Lower lobe of right lung (tissue), 2 donors: ENCODE results near the gene ODAD4. TPM values are rescaled to one million over a fixed set of nuclear protein-coding genes. Genes with fewer than 3 reads are reported as not detected.

Experiments used
- ATAC-seq, 2 donors: fragments of 200-7000 bp; cut with Tn5 transposase; one replicate each; pipeline ENCODE4 v1.9.1; 2020 to 2022; ENCODE audit warnings: mild to moderate bottlenecking in 2 of 2, moderate library complexity in 2 of 2
- DNase-seq: peaks from one replicate; pipeline ENCODE4 v3.0.0-alpha.2; 2020
- H3K27ac ChIP-seq: fragments of 200-600 bp; one replicate; pipeline ENCODE4 v1.8.0; 2022
- H3K27me3 ChIP-seq: fragments of 200-600 bp; one replicate; pipeline ENCODE4 v1.8.0; 2022; ENCODE audit warnings: low read depth
- H3K36me3 ChIP-seq: fragments of 200-600 bp; one replicate; pipeline ENCODE4 v1.8.0; 2022; ENCODE audit warnings: mild to moderate bottlenecking
- H3K4me1 ChIP-seq: fragments of 200-600 bp; one replicate; pipeline ENCODE4 v1.8.0; 2022
- H3K4me3 ChIP-seq: fragments of 200-600 bp; one replicate; pipeline ENCODE4 v1.8.0; 2022; ENCODE audit warnings: mild to moderate bottlenecking
- H3K9me3 ChIP-seq: fragments of 200-600 bp; one replicate; pipeline ENCODE4 v1.8.0; 2022
- intact Hi-C: fragments of 100-400 bp; cut with DNase I; formaldehyde crosslinking; loops from one replicate; pipeline ENCODE4 v1.11.0; 2022
- total RNA-seq: library from RNA; stranded (reverse); fragmentation: NEBNext Ultra II Directional; extraction: Animal tissue kit (Norgen Biotek cat#: 25700); gene quantifications from one replicate; pipeline ENCODE4 v1.2.1, GENCODE V29; 2021
- TF ChIP-seq, protein P1 (sequence below): fragments of 200-600 bp; IDR thresholded peaks from one replicate; pipeline ENCODE4 v1.8.0; 2022; ENCODE audit warnings: antibody characterized with exemption, mild to moderate bottlenecking
- donor health status: DM: no; HTN: yes; CAD: no; lungs with severe emphysema.

Gene ODAD4
- total RNA-seq, 1 donor from 2014 or later = 5.4 TPM

DNA sequence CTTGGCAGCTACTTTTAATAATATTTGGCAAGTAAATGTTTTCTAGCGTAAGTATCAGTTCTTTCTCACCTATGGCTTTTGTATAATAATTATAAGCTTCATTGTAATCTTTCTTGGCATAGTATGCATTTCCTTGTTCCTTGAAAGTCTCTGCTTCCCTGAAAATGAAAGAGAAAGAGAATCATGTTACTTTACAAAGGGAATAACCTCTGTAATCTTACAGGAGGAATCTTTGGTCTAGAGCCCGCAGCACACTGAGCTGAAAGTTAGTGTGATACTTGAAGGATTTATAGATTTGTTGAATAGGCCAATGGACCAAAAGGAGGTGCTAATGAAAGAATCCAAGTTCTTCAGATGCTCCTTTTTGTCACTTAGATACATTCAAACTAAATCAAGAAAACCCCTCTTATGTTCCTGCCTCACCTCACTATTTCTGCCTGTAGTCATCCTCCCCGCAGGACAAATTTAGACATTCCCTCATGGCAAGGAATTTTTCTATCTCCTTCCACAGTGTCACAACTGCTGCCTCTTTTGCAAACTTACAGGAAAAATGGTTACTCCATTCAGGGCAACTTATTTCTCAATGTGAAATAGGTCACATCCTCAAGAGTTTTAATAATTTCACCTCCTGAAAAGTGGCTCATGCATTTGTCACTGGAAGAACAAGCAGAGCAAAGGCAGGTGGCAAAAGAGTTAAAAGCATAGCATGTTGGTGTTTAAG is 70.2 kb downstream of the ODAD4 start:
- peaks cover 77% of the 10 kb centered on the region for H3K36me3 ChIP-seq
- no peak overlapping the region for H3K27ac ChIP-seq
- TF ChIP-seq, protein P1, sequence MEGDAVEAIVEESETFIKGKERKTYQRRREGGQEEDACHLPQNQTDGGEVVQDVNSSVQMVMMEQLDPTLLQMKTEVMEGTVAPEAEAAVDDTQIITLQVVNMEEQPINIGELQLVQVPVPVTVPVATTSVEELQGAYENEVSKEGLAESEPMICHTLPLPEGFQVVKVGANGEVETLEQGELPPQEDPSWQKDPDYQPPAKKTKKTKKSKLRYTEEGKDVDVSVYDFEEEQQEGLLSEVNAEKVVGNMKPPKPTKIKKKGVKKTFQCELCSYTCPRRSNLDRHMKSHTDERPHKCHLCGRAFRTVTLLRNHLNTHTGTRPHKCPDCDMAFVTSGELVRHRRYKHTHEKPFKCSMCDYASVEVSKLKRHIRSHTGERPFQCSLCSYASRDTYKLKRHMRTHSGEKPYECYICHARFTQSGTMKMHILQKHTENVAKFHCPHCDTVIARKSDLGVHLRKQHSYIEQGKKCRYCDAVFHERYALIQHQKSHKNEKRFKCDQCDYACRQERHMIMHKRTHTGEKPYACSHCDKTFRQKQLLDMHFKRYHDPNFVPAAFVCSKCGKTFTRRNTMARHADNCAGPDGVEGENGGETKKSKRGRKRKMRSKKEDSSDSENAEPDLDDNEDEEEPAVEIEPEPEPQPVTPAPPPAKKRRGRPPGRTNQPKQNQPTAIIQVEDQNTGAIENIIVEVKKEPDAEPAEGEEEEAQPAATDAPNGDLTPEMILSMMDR = no peak
- H3K4me3 ChIP-seq = no peak overlapping the region
- intact Hi-C loops = no loop called here
- no peaks in the 10 kb centered on the region for H3K27me3 ChIP-seq
- H3K4me1 ChIP-seq = peaks cover 8% of the 10 kb centered on the region
- DNase-seq (no peak), ATAC-seq (no peak)
- no peaks in the 10 kb centered on the region for H3K9me3 ChIP-seq

DNA sequence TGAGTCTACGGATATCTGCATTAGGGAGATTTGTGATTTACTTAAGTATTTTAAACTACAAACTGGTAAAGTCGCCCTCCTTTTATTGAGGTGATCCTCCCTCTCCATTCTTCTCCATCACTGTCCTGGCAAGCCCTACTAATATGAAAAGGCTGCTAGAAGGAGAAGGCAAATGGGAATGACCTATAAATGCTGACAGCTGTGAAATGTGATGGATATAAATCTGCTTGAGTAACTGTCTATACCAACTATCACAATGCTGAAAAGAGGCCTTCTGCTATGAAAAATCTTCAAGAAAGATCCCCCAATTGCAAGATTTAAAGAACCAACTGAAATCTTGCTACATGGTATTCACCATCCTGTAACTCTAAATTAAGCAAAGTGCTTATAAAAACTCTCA is 71.3 kb downstream of the ODAD4 start:
- no peak for DNase-seq
- no peaks in the 10 kb centered on the region for H3K27me3 ChIP-seq
- TF ChIP-seq, protein P1 = no peak
- peaks cover 66% of the 10 kb centered on the region for H3K36me3 ChIP-seq
- intact Hi-C loops = no loop called here
- H3K4me3 ChIP-seq = no peak overlapping the region
- H3K4me1 ChIP-seq = peaks cover 8% of the 10 kb centered on the region
- H3K9me3 ChIP-seq = no peaks in the 10 kb centered on the region
- H3K27ac ChIP-seq = no peak overlapping the region
- ATAC-seq = no peak

DNA sequence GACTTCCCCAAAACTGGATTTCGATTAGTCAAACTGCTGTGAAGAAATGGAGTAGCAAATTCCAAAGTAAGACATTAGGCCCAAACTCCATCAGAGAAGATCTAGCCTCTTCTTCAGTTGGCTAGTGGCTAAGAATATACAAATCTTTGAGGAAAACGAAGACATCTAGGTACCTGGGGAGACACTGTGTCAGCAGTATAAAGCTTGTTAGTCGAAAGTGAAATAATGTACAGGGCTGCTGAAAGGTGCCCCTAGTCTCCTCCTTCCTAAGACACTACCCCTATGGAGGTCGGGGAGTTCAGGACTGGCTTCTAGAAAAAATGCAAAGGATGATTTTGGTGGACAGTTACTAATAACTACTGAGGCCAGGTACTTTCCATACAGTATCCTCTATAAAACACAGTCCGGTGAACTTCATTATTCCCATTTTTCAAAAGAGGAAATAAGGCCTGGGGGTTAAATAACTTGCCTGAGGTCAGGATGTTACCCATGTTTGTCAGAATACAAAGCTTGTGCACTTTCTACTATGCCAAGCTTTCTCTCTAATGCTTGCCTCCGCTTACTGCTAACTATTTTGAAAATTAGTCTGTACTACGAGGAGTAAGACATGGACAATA is 71.9 kb downstream of the ODAD4 start:
- H3K4me1 ChIP-seq = peaks cover 8% of the 10 kb centered on the region
- H3K9me3 ChIP-seq = no peaks in the 10 kb centered on the region
- no peak overlapping the region for H3K27ac ChIP-seq
- DNase-seq (no peak), ATAC-seq (no peak)
- H3K27me3 ChIP-seq = no peaks in the 10 kb centered on the region
- H3K4me3 ChIP-seq = no peak overlapping the region
- TF ChIP-seq, protein P1 = no peak
- H3K36me3 ChIP-seq = peaks cover 60% of the 10 kb centered on the region
- intact Hi-C loops = no loop called here

DNA sequence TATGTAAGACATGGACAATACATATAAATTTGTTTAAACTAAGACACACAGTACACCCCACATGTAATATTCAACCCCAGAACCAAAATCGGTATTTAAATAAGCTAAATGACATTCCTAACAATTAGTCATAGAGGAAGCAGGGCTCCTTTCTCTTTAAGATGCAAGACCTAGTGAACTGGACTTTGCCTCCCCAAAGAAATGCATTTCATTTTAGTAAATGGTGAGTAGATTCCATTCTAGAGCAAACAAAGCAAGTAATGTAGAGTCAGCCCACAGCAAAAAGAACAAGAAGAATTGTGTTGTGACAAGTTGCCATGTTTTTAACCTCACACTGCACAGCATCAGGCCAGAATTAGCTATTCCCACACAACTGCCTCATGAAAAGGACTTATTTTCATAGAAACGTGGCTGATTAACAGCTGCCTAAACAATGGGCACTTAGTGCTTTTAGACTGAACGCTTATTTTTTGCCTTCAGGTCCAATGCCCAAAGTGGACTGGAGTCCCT is 72.4 kb downstream of the ODAD4 start:
- TF ChIP-seq, protein P1 = no peak
- H3K27me3 ChIP-seq = no peaks in the 10 kb centered on the region
- intact Hi-C loops = no loop called here
- peaks cover 54% of the 10 kb centered on the region for H3K36me3 ChIP-seq
- no peaks in the 10 kb centered on the region for H3K9me3 ChIP-seq
- H3K27ac ChIP-seq = no peak overlapping the region
- DNase-seq = no peak
- H3K4me3 ChIP-seq = no peak overlapping the region
- H3K4me1 ChIP-seq = peaks cover 8% of the 10 kb centered on the region
- no peak for ATAC-seq

DNA sequence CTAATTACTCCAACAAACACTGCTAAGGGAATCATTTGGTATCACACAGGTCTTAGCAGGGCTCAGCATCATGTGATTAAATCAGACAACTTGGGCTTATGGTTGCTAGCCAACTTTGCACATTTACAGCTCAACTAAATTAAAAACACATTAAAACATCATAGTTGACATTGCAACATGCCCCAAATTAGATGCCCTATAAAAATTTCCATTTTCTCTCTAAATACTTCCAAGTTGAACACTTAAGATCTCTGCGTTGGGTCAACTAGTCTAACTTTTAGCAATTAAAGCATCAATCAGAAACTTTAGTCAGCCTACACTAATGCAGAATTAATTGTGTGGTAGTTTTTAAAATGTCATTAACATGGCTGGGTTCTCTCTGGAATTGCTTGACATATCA is 74.7 kb downstream of the ODAD4 start:
- Histone ChIP-seq H3K4me3 (no peak overlapping the region), H3K9me3 (no peaks in the 10 kb centered on the region), H3K27ac (no peak overlapping the region), H3K36me3 (peaks cover 31% of the 10 kb centered on the region), H3K4me1 (peaks cover 21% of the 10 kb centered on the region), H3K27me3 (no peaks in the 10 kb centered on the region)
- intact Hi-C loops = no loop called here
- DNase-seq (no peak), ATAC-seq (no peak)
- TF ChIP-seq, protein P1 = no peak
